Measurements from ENCODE around the gene TSPAN7. TPM values are rescaled to one million over a fixed set of nuclear protein-coding genes. Genes with fewer than 3 reads are reported as not detected.

TSPAN7 gene
- 0.26 and 0.39 TPM in 2 replicates for total RNA-seq

GRCh38 chrX:38561126-38561868 is at the start of gene TSPAN7:
TSPAN7 (plus strand) TSS chrX:38561542; CDS start chrX:38561547, 5 bp downstream.

Other genes with a start within 250 kb of the TSPAN7 start
- 6.4 and 6.6 TPM in 2 replicates for gene RPGR, start 234.0 kb upstream of the TSPAN7 start, total RNA-seq
- not detected in 2 replicates for gene OTC, start 208.9 kb upstream of the TSPAN7 start, total RNA-seq
- gene MID1IP1, start 239.9 kb downstream of the TSPAN7 start, total RNA-seq, result 39.0 and 40.1 TPM in 2 replicates

Measured in smooth muscle cell of the pulmonary artery (primary cell).